ENCODE data around the gene CEMIP.

Gene CEMIP

DNA sequence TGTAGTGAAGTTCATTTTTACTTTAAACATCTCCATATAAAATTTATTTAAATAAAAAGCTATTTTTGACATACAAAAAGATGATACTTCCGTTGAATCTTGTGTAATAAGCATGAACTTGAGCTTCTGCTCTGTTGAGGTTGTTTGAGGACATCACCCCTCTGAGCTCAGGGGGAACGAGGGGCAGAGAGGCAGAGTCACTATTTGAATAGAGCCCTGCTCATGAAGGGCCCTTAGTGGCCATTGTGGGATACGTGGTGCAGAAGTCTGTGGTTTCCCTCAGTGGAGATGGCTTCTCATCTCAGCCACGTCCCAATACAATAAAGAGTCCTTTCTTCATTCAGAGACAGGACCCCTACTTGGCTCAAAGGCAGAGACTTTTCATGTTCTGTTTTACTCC, 10.6 kb downstream of the CEMIP start:
- H3K4me3 ChIP-seq (ENCODE audit: low read length) = no peak overlapping the region
- no peak for DNase-seq (ENCODE audit: low read depth)
- no peak for TF ChIP-seq CTCF (conservative IDR thresholded peaks at IDR 0.05; ENCODE audit: low read length)

GRCh38 chr15:80790236-80790635, 11.1 kb downstream of the CEMIP start:
- no peak overlapping the region for H3K4me3 ChIP-seq (ENCODE audit: low read length)
- no peak for TF ChIP-seq CTCF (conservative IDR thresholded peaks at IDR 0.05; ENCODE audit: low read length)
- DNase-seq (ENCODE audit: low read depth) = no peak

DNA sequence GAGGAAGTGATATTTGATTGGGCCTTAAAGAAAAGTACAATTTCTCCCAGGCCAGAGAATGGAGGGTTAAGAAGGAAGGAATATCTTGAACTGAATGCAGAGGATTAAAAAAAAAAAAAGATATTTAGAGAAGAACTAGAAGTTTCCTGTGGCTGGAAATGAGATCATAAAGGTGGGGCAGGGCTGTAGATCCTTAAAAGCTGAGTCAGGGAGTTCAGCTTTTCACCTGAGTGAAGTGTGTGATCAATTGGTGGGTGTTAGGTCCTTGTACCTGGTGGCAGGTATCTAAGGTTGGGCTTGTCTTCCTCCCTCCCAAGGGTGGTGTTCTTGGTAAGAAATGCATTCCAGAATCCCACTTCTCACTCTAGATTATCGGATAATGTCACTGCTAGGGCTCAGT, 11.8 kb downstream of the CEMIP start:
- no peak for TF ChIP-seq CTCF (conservative IDR thresholded peaks at IDR 0.05; ENCODE audit: low read length)
- DNase-seq (ENCODE audit: low read depth) = no peak
- H3K4me3 ChIP-seq (ENCODE audit: low read length) = no peak overlapping the region

GRCh38 chr15:80796407-80796806, 17.2 kb downstream of the CEMIP start:
- DNase-seq (ENCODE audit: low read depth) = no peak
- TF ChIP-seq CTCF (conservative IDR thresholded peaks at IDR 0.05; ENCODE audit: low read length) = no peak
- H3K4me3 ChIP-seq (ENCODE audit: low read length) = no peak overlapping the region

- no peak for DNase-seq (ENCODE audit: low read depth)
Measured at GRCh38 chr15:80798911-80799310, 19.7 kb downstream of the CEMIP start.

GRCh38 chr15:80800067-80800466, 20.9 kb downstream of the CEMIP start:
- H3K4me3 ChIP-seq (ENCODE audit: low read length) = no peak overlapping the region
- no peak for TF ChIP-seq CTCF (conservative IDR thresholded peaks at IDR 0.05; ENCODE audit: low read length)
- DNase-seq (ENCODE audit: low read depth) = no peak

More at GRCh38 chr15:80798911-80799310, 19.7 kb downstream of the CEMIP start:
- no peak for TF ChIP-seq CTCF (conservative IDR thresholded peaks at IDR 0.05; ENCODE audit: low read length)
- H3K4me3 ChIP-seq (ENCODE audit: low read length) = no peak overlapping the region

DNA sequence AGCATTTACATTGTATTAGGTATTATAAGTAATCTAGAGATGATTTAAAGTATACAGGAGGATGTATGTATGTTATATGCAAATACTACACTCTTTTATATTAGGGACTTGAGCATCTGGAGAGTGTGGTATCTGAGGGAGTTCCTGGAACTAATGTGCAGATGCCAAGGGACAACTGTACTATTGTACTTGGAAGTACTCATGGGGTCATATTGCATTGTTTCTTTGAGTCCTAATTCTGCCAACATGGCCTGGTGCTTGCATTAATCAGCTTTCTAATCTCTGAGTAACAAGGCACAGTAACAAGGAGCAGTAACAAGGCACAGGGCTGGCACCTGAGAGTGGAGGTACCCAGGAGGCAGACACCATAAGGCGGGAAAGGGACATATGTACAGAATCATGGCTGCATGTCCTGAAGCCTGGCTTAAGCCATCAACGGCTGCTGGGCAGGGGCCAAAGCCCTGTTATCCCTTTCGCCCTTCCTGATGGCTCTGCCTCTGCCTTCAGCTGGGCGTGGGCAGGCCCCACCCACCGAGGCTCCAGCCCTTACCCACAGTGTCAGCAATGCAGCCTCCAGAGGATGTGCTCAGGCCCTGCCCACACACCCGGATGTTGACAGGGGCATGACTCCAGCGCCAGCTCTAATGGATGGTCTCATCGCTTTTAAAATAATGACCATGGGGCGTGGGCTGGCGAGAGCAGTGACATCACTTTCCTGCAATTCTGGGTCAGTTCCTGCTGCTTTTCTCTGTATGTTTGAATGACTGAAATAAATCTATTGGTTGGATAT, 22.9 kb downstream of the CEMIP start:
- no peak for DNase-seq (ENCODE audit: low read depth)
- no peak for TF ChIP-seq CTCF (conservative IDR thresholded peaks at IDR 0.05; ENCODE audit: low read length)
- H3K4me3 ChIP-seq (ENCODE audit: low read length) = no peak overlapping the region
